NCI-H2227 (cell line): ENCODE data around the gene BBX.

ENCODE experiments used
- DNase-seq: peaks from one replicate; lab custom pipeline; 2025; ENCODE audit not compliant: unreplicated experiment; lab: John Stamatoyannopoulos, UW

Gene BBX

GRCh38 chr3:107598926-107599771, 76.4 kb downstream of the BBX start:
- DNase-seq = peak; percentile 14

- no peak for DNase-seq
Observed at GRCh38 chr3:107599772-107600145, 77.0 kb downstream of the BBX start.

- DNase-seq = no peak
Observed at GRCh38 chr3:107600780-107601179, 78.0 kb downstream of the BBX start.

- DNase-seq = no peak
Observed at GRCh38 chr3:107604057-107604822, 81.5 kb downstream of the BBX start.

- DNase-seq = no peak
Observed at GRCh38 chr3:107611775-107612469, 89.2 kb downstream of the BBX start.

GRCh38 chr3:107612664-107613084, 89.9 kb downstream of the BBX start:
- no peak for DNase-seq

GRCh38 chr3:107619549-107619948, 96.8 kb downstream of the BBX start:
- no peak for DNase-seq

- no peak for DNase-seq
Observed at GRCh38 chr3:107620534-107620933, 97.8 kb downstream of the BBX start.

- DNase-seq = no peak
Observed at GRCh38 chr3:107621465-107621864, 98.7 kb downstream of the BBX start.

- no peak for DNase-seq
Observed at GRCh38 chr3:107627962-107628542, 105.3 kb downstream of the BBX start.

GRCh38 chr3:107629566-107629965, 106.8 kb downstream of the BBX start:
- DNase-seq = no peak

- no peak for DNase-seq
Observed at GRCh38 chr3:107630779-107631178, 108.0 kb downstream of the BBX start.

- DNase-seq = no peak
Observed at GRCh38 chr3:107632576-107632975, 109.8 kb downstream of the BBX start.

- DNase-seq = no peak
Observed at GRCh38 chr3:107633327-107634098, 110.8 kb downstream of the BBX start.

GRCh38 chr3:107634099-107634489, 111.3 kb downstream of the BBX start:
- no peak for DNase-seq

- DNase-seq = no peak
Observed at GRCh38 chr3:107637416-107638183, 114.8 kb downstream of the BBX start.

- no peak for DNase-seq
Observed at GRCh38 chr3:107641572-107642307, 119.0 kb downstream of the BBX start.

- peak; percentile 2 for DNase-seq
Observed at GRCh38 chr3:107643038-107643883, 120.5 kb downstream of the BBX start.
